Neutrophil (primary cell): ENCODE data around the gene HERPUD1.

Source experiments
- H3K27ac ChIP-seq: fragments of 200-600 bp; sonication (generic); 2 replicates; pipeline ENCODE4 v1.5.1; 2016; ENCODE audit warnings: mild to moderate bottlenecking, moderate library complexity
- H3K27me3 ChIP-seq: fragments of 200-600 bp; sonication (generic); 2 replicates; pipeline ENCODE4 v1.6.0; 2016; ENCODE audit warnings: mild to moderate bottlenecking
- H3K36me3 ChIP-seq: fragments of 200-600 bp; sonication (generic); 2 replicates; pipeline ENCODE4 v1.5.1; 2017
- H3K4me1 ChIP-seq, 2 experiments: fragments of 200-600 bp in 1 of 2; sonication (generic) in 1 of 2; 1 replicate in 1 of 2; 2 replicates in 1 of 2; pipeline versions ENCODE4 v1.5.1 to v1.6.1; 2013 to 2016; ENCODE audit warnings: low read depth in 1 of 2, low read length in 1 of 2, mild to moderate bottlenecking in 1 of 2, moderate library complexity in 1 of 2; ENCODE audit not compliant: control insufficient read depth in 1 of 2, insufficient read depth in 1 of 2
- H3K4me3 ChIP-seq, 2 experiments: fragments of 200-600 bp in 1 of 2; sonication (generic) in 1 of 2; 1 replicate in 1 of 2; 2 replicates in 1 of 2; pipeline ENCODE4 v1.5.1; 2013 to 2016; ENCODE audit warnings: low read depth in 1 of 2, low read length in 1 of 2, mild to moderate bottlenecking in 1 of 2, moderate library complexity in 1 of 2
- H3K9me3 ChIP-seq: fragments of 200-600 bp; sonication (generic); 2 replicates; pipeline ENCODE4 v1.5.1; 2016
- CTCF ChIP-seq: fragments of 200-600 bp; sonication (generic); IDR thresholded peaks from 2 replicates; pipeline ENCODE4 v1.5.1; 2016; ENCODE audit warnings: antibody characterized with exemption

The HERPUD1 gene

GRCh38 chr16:56894331-56894917 lies 37.5 kb upstream of the HERPUD1 start:
- Histone ChIP-seq H3K4me3 (no peak overlapping the region), H3K4me1 (no peaks in the 10 kb centered on the region)
- TF ChIP-seq CTCF: no peak

GRCh38 chr16:56895813-56896212 lies 36.1 kb upstream of the HERPUD1 start:
- Histone ChIP-seq H3K9me3 (no peaks in the 10 kb centered on the region), H3K4me1 (no peaks in the 10 kb centered on the region), H3K36me3 (no peaks in the 10 kb centered on the region), H3K27ac (no peak overlapping the region), H3K27me3 (peaks cover 12% of the 10 kb centered on the region), H3K4me3 (no peak overlapping the region)
- no peak for TF ChIP-seq CTCF

More at GRCh38 chr16:56894331-56894917, 37.5 kb upstream of the HERPUD1 start:
- Histone ChIP-seq H3K36me3 (no peaks in the 10 kb centered on the region), H3K27me3 (no peaks in the 10 kb centered on the region), H3K27ac (no peak overlapping the region), H3K9me3 (no peaks in the 10 kb centered on the region)

GRCh38 chr16:56896244-56896643 lies 35.7 kb upstream of the HERPUD1 start:
- Histone ChIP-seq H3K4me3 (no peak overlapping the region), H3K36me3 (no peaks in the 10 kb centered on the region), H3K4me1 (no peaks in the 10 kb centered on the region), H3K27ac (no peak overlapping the region), H3K9me3 (no peaks in the 10 kb centered on the region), H3K27me3 (peaks cover 17% of the 10 kb centered on the region)
- no peak for TF ChIP-seq CTCF

GRCh38 chr16:56897026-56897799 lies 34.7 kb upstream of the HERPUD1 start:
- Histone ChIP-seq H3K9me3 (no peaks in the 10 kb centered on the region), H3K27me3 (peaks cover 19% of the 10 kb centered on the region), H3K4me3 (no peak overlapping the region), H3K4me1 (no peaks in the 10 kb centered on the region), H3K27ac (no peak overlapping the region), H3K36me3 (no peaks in the 10 kb centered on the region)
- no peak for TF ChIP-seq CTCF

- no peaks in the 10 kb centered on the region for H3K4me1 ChIP-seq
- no peak for TF ChIP-seq CTCF
These were observed 33.1 kb upstream of the HERPUD1 start for GRCh38 chr16:56898847-56899246.

More at GRCh38 chr16:56898847-56899246, 33.1 kb upstream of the HERPUD1 start:
- Histone ChIP-seq H3K36me3 (no peaks in the 10 kb centered on the region), H3K27ac (no peak overlapping the region), H3K4me3 (no peak overlapping the region), H3K27me3 (peaks cover 19% of the 10 kb centered on the region), H3K9me3 (no peaks in the 10 kb centered on the region)
